OCI-LY3 (cell line): ENCODE results near the gene NANOS2.

ENCODE experiments used
- H2AFZ ChIP-seq: fragments of 200-600, 300-600 bp; shearing (Covaris generic); 2 replicates; pipeline ENCODE4 v1.6.0; 2014; ENCODE audit warnings: antibody characterized with exemption, low read depth, low read length
- H3K27ac ChIP-seq: fragments of 200-600, 300-600 bp; sonication (generic); 2 replicates; pipeline ENCODE4 v1.5.1; 2014; ENCODE audit warnings: mild to moderate bottlenecking, low read length, moderate library complexity, mixed read lengths
- H3K27me3 ChIP-seq: fragments of 200-600, 300-600 bp; sonication (generic); 2 replicates; pipeline ENCODE4 v1.6.1; 2014; ENCODE audit warnings: low read depth, low read length, mixed read lengths
- H3K36me3 ChIP-seq: fragments of 200-600, 300-600 bp; sonication (generic); replicated peaks from 2 replicates; pipeline ENCODE3; 2014; ENCODE audit warnings: low read depth, low read length, mixed read lengths
- H3K4me1 ChIP-seq: fragments of 300-600, 200-600 bp; sonication (generic); 2 replicates; pipeline ENCODE4 v1.6.1; 2014; ENCODE audit warnings: low read length, mixed read lengths
- H3K4me2 ChIP-seq: fragments of 200-600, 300-600 bp; sonication (generic); 2 replicates; pipeline ENCODE4 v1.6.1; 2014; ENCODE audit warnings: low read length, mixed read lengths
- H3K4me3 ChIP-seq: fragments of 300-600, 200-600 bp; sonication (generic); 2 replicates; pipeline ENCODE4 v1.5.1; 2014; ENCODE audit warnings: antibody characterized with exemption, mild to moderate bottlenecking, low read length, moderate library complexity
- H3K79me2 ChIP-seq: fragments of 300-600, 200-600 bp; shearing (Covaris generic); 2 replicates; pipeline ENCODE4 v1.6.1; 2014; ENCODE audit warnings: mild to moderate bottlenecking, low read length, mixed read lengths
- H3K9ac ChIP-seq: fragments of 300-600, 200-600 bp; shearing (Covaris generic); 2 replicates; pipeline ENCODE4 v1.6.0; 2014; ENCODE audit warnings: mild to moderate bottlenecking, low read length, moderate library complexity
- H3K9me3 ChIP-seq: fragments of 200-600, 300-600 bp; shearing (Covaris generic); 2 replicates; pipeline ENCODE4 v1.6.1; 2014; ENCODE audit warnings: low read length, mixed read lengths; ENCODE audit not compliant: insufficient read depth
- H4K20me1 ChIP-seq: fragments of 200-600, 300-600 bp; sonication (generic); 2 replicates; pipeline ENCODE4 v1.6.1; 2016; ENCODE audit warnings: low read length, mixed read lengths; ENCODE audit not compliant: insufficient read depth
- CTCF ChIP-seq: fragments of 200-600, 300-600 bp; sonication (generic); IDR thresholded peaks from 2 replicates; pipeline ENCODE4 v1.5.1; 2014; ENCODE audit warnings: antibody characterized with exemption, low read length, low read depth
- EZH2phosphoT487 ChIP-seq: fragments of 200-600 bp; shearing (Covaris generic); IDR thresholded peaks from 2 replicates; pipeline ENCODE4 v1.6.1; 2018; ENCODE audit warnings: antibody characterized with exemption, mixed run types, low read depth

The NANOS2 gene

GRCh38 chr19:45919678-45920077, 5.1 kb upstream of the NANOS2 start:
- H2AFZ ChIP-seq: no peak overlapping the region
- H3K4me2 ChIP-seq: no peak overlapping the region
- peaks cover 15% of the 10 kb centered on the region for H3K27me3 ChIP-seq

GRCh38 chr19:45918721-45919120, 4.1 kb upstream of the NANOS2 start:
- H3K27ac ChIP-seq: no peak overlapping the region

More at GRCh38 chr19:45919678-45920077, 5.1 kb upstream of the NANOS2 start:
- Histone ChIP-seq H4K20me1 (no peaks in the 10 kb centered on the region), H3K27ac (no peak overlapping the region), H3K79me2 (no peaks in the 10 kb centered on the region), H3K4me3 (no peak overlapping the region), H3K36me3 (no peaks in the 10 kb centered on the region), H3K9me3 (no peaks in the 10 kb centered on the region), H3K9ac (no peak overlapping the region), H3K4me1 (no peaks in the 10 kb centered on the region)
- TF ChIP-seq EZH2phosphoT487 (no peak), CTCF (no peak)

GRCh38 chr19:45917421-45918091, 3.0 kb upstream of the NANOS2 start:
- H2AFZ ChIP-seq: no peak overlapping the region
- no peak overlapping the region for H3K4me2 ChIP-seq
- peaks cover 15% of the 10 kb centered on the region for H3K27me3 ChIP-seq
- TF ChIP-seq CTCF (no peak), EZH2phosphoT487 (no peak)
- H3K9me3 ChIP-seq: no peaks in the 10 kb centered on the region
- H3K79me2 ChIP-seq: no peaks in the 10 kb centered on the region
- no peak overlapping the region for H3K4me3 ChIP-seq
- no peaks in the 10 kb centered on the region for H3K4me1 ChIP-seq
- no peaks in the 10 kb centered on the region for H4K20me1 ChIP-seq
- no peaks in the 10 kb centered on the region for H3K36me3 ChIP-seq
- no peak overlapping the region for H3K9ac ChIP-seq
- H3K27ac ChIP-seq: no peak overlapping the region

More at GRCh38 chr19:45918721-45919120, 4.1 kb upstream of the NANOS2 start:
- TF ChIP-seq CTCF (no peak), EZH2phosphoT487 (no peak)
- Histone ChIP-seq H3K36me3 (no peaks in the 10 kb centered on the region), H3K9me3 (no peaks in the 10 kb centered on the region), H2AFZ (no peak overlapping the region), H3K4me1 (no peaks in the 10 kb centered on the region), H3K9ac (no peak overlapping the region), H3K4me3 (no peak overlapping the region), H3K27me3 (peaks cover 15% of the 10 kb centered on the region), H3K79me2 (no peaks in the 10 kb centered on the region), H3K4me2 (no peak overlapping the region), H4K20me1 (no peaks in the 10 kb centered on the region)

- H4K20me1 ChIP-seq: no peaks in the 10 kb centered on the region
- H2AFZ ChIP-seq: no peak overlapping the region
- no peak overlapping the region for H3K4me3 ChIP-seq
- no peak overlapping the region for H3K27ac ChIP-seq
- H3K27me3 ChIP-seq: no peaks in the 10 kb centered on the region; the same call in 1 of the 2 replicates
- H3K36me3 ChIP-seq: no peaks in the 10 kb centered on the region
- TF ChIP-seq CTCF (no peak), EZH2phosphoT487 (no peak)
- no peaks in the 10 kb centered on the region for H3K9me3 ChIP-seq
- H3K4me2 ChIP-seq: no peak overlapping the region
- no peaks in the 10 kb centered on the region for H3K79me2 ChIP-seq
- no peaks in the 10 kb centered on the region for H3K4me1 ChIP-seq
- H3K9ac ChIP-seq: no peak overlapping the region
These were observed 3.3 kb downstream of the NANOS2 start for GRCh38 chr19:45911291-45911690.
